HG03354 (cell line): ENCODE measurements around the gene IL31.
"Not testable (repeated sequence)": the region's sequence is repeated elsewhere in the genome, so short reads cannot be mapped to it uniquely, and the experiment has no call there.

Experiments used
- ATAC-seq: cut with Tn5 transposase; IDR thresholded peaks from one replicate; pipeline ENCODE4 v1.9.1; 2021; ENCODE audit warnings: mild to moderate bottlenecking; ENCODE audit not compliant: unreplicated experiment, poor library complexity, severe bottlenecking

IL31 gene

GRCh38 chr12:122194804-122195203, 20.8 kb upstream of the IL31 start:
- no peak for ATAC-seq

- ATAC-seq = no peak
Observed at GRCh38 chr12:122192441-122192840, 18.4 kb upstream of the IL31 start.

- ATAC-seq = no peak
Observed at GRCh38 chr12:122190842-122191668, 17.0 kb upstream of the IL31 start.

- no peak for ATAC-seq
Observed at GRCh38 chr12:122189626-122190475, 15.8 kb upstream of the IL31 start.

GRCh38 chr12:122187466-122187865, 13.4 kb upstream of the IL31 start:
- ATAC-seq = no peak

- ATAC-seq = no peak
Observed at GRCh38 chr12:122185494-122186082, 11.6 kb upstream of the IL31 start.

- ATAC-seq = no peak
Observed at GRCh38 chr12:122185079-122185478, 11.1 kb upstream of the IL31 start.

GRCh38 chr12:122184517-122184916, 10.5 kb upstream of the IL31 start:
- no peak for ATAC-seq

GRCh38 chr12:122183588-122183940, 9.5 kb upstream of the IL31 start:
- ATAC-seq = no peak

- ATAC-seq = no peak
Observed at GRCh38 chr12:122182887-122183587, 9.0 kb upstream of the IL31 start, which contains the start of gene LRRC43. Gene LRRC43, plus strand, starts transcription at chr12:122183123. Its CDS starts 22 bp downstream, at chr12:122183145.

- ATAC-seq = not testable (repeated sequence)
Observed at GRCh38 chr12:122176473-122176872, 2.5 kb upstream of the IL31 start.

GRCh38 chr12:122172262-122172939, 1.6 kb downstream of the IL31 start:
- no peak for ATAC-seq

- ATAC-seq = no peak
Observed at GRCh38 chr12:122171399-122171798, 2.6 kb downstream of the IL31 start.

- ATAC-seq = no peak
Observed at GRCh38 chr12:122168492-122168891, 5.5 kb downstream of the IL31 start.

GRCh38 chr12:122167356-122167925, 6.6 kb downstream of the IL31 start:
- ATAC-seq = no peak

GRCh38 chr12:122166422-122167349, 7.3 kb downstream of the IL31 start:
- ATAC-seq = no peak

GRCh38 chr12:122162976-122163375, 11.0 kb downstream of the IL31 start:
- no peak for ATAC-seq

GRCh38 chr12:122161682-122162081, 12.3 kb downstream of the IL31 start:
- no peak for ATAC-seq
